Loucy (cell line): ENCODE data around the gene LRFN4.

Experiments
- H2AFZ ChIP-seq: fragments of 200-600 bp; sonication (generic); 2 replicates; pipeline ENCODE4 v1.6.0; 2016; ENCODE audit warnings: antibody characterized with exemption, mild to moderate bottlenecking, low read length, moderate library complexity
- H3F3A ChIP-seq: fragments of 200-600 bp; 2 replicates; pipeline ENCODE4 v1.6.0; 2016; ENCODE audit warnings: antibody characterized with exemption, low read depth, mild to moderate bottlenecking
- H3K27me3 ChIP-seq: fragments of 200-600 bp; sonication (generic); 2 replicates; pipeline ENCODE4 v1.6.1; 2014; ENCODE audit warnings: low read length, mild to moderate bottlenecking; ENCODE audit not compliant: insufficient read depth, poor library complexity, severe bottlenecking
- H3K36me3 ChIP-seq: fragments of 200-600 bp; sonication (generic); 2 replicates; pipeline ENCODE4 v1.6.1; 2016; ENCODE audit warnings: low read length; ENCODE audit not compliant: insufficient read depth
- H3K4me1 ChIP-seq: fragments of 200-600 bp; sonication (generic); 2 replicates; pipeline ENCODE4 v1.5.1; 2014; ENCODE audit warnings: low read length, mild to moderate bottlenecking; ENCODE audit not compliant: insufficient read depth, poor library complexity, severe bottlenecking
- H3K4me2 ChIP-seq: fragments of 200-600 bp; sonication (generic); 2 replicates; pipeline ENCODE4 v1.6.0; 2014; ENCODE audit warnings: antibody characterized with exemption, low read length, low read depth, mild to moderate bottlenecking; ENCODE audit not compliant: poor library complexity, severe bottlenecking
- H3K4me3 ChIP-seq: fragments of 200-600 bp; sonication (generic); 2 replicates; pipeline ENCODE4 v1.5.1; 2014; ENCODE audit warnings: low read length, mild to moderate bottlenecking, mixed read lengths; ENCODE audit not compliant: poor library complexity, severe bottlenecking
- H3K79me2 ChIP-seq: fragments of 200-600 bp; sonication (generic); 2 replicates; pipeline ENCODE4 v1.6.1; 2014; ENCODE audit warnings: low read length; ENCODE audit not compliant: insufficient read depth
- H3K9ac ChIP-seq: fragments of 200-600 bp; sonication (generic); 2 replicates; pipeline ENCODE4 v1.6.0; 2014; ENCODE audit warnings: mild to moderate bottlenecking, low read depth, low read length, moderate library complexity; ENCODE audit not compliant: poor library complexity, severe bottlenecking
- H3K9me2 ChIP-seq: fragments of 200-600 bp; sonication (generic); replicated peaks from 2 replicates; pipeline ENCODE4 v1.6.1; 2016; ENCODE audit warnings: low read depth, low read length, mixed read lengths
- H3K9me3 ChIP-seq: fragments of 200-600 bp; sonication (generic); 2 replicates; pipeline ENCODE4 v1.6.1; 2014; ENCODE audit warnings: mild to moderate bottlenecking, antibody characterized with exemption, low read length, low read depth; ENCODE audit not compliant: insufficient read depth
- H4K20me1 ChIP-seq: fragments of 200-600 bp; sonication (generic); 2 replicates; pipeline ENCODE4 v1.6.0; 2014; ENCODE audit warnings: antibody characterized with exemption, low read length, mild to moderate bottlenecking; ENCODE audit not compliant: insufficient read depth, poor library complexity, severe bottlenecking
- CTCF ChIP-seq: fragments of 200-600 bp; sonication (generic); conservative IDR thresholded peaks from 2 replicates; pipeline ENCODE4 v1.5.1; 2014; ENCODE audit warnings: mild to moderate bottlenecking, antibody characterized with exemption, low read length
- EZH2phosphoT487 ChIP-seq: fragments of 200-600 bp; IDR thresholded peaks from 2 replicates; pipeline ENCODE4 v1.6.1; 2018; ENCODE audit warnings: antibody characterized with exemption, mild to moderate bottlenecking, moderate library complexity, borderline replicate concordance

The LRFN4 gene

GRCh38 chr11:66861038-66861773 is 4.3 kb downstream of the LRFN4 start:
- H3F3A ChIP-seq: no peaks in the 10 kb centered on the region
- no peak overlapping the region for H3K4me3 ChIP-seq
- no peak for TF ChIP-seq CTCF
- no peak for TF ChIP-seq EZH2phosphoT487
- no peaks in the 10 kb centered on the region for H3K27me3 ChIP-seq
- H3K9ac ChIP-seq: no peak overlapping the region
- peaks cover 9% of the 10 kb centered on the region for H4K20me1 ChIP-seq
- H3K4me2 ChIP-seq: no peak overlapping the region
- no peak overlapping the region for H2AFZ ChIP-seq
- H3K9me2 ChIP-seq: no peaks in the 10 kb centered on the region
- H3K36me3 ChIP-seq: no peaks in the 10 kb centered on the region
- H3K79me2 ChIP-seq: peaks cover 24% of the 10 kb centered on the region
- no peaks in the 10 kb centered on the region for H3K9me3 ChIP-seq
- H3K4me1 ChIP-seq: peaks cover 6% of the 10 kb centered on the region

- H3K27me3 ChIP-seq: no peaks in the 10 kb centered on the region
- no peaks in the 10 kb centered on the region for H3K36me3 ChIP-seq
- peaks cover 6% of the 10 kb centered on the region for H3K4me1 ChIP-seq
- no peaks in the 10 kb centered on the region for H3F3A ChIP-seq
- no peaks in the 10 kb centered on the region for H3K9me2 ChIP-seq
- no peak overlapping the region for H3K4me2 ChIP-seq
- no peaks in the 10 kb centered on the region for H3K9me3 ChIP-seq
- no peak overlapping the region for H3K4me3 ChIP-seq
- H2AFZ ChIP-seq: no peak overlapping the region
- no peak overlapping the region for H3K9ac ChIP-seq
- peaks cover 9% of the 10 kb centered on the region for H4K20me1 ChIP-seq
- TF ChIP-seq EZH2phosphoT487 (no peak), CTCF (no peak)
- H3K79me2 ChIP-seq: peaks cover 24% of the 10 kb centered on the region
Observed at GRCh38 chr11:66861774-66862558, 5.1 kb downstream of the LRFN4 start.

- H4K20me1 ChIP-seq: peaks cover 9% of the 10 kb centered on the region
- TF ChIP-seq CTCF (no peak), EZH2phosphoT487 (no peak)
- no peak overlapping the region for H3K9ac ChIP-seq
Observed at GRCh38 chr11:66862559-66863037, 5.7 kb downstream of the LRFN4 start.

More at GRCh38 chr11:66862559-66863037, 5.7 kb downstream of the LRFN4 start:
- Histone ChIP-seq H3K9me2 (no peaks in the 10 kb centered on the region), H3F3A (no peaks in the 10 kb centered on the region), H3K4me3 (no peak overlapping the region), H3K4me2 (no peak overlapping the region), H3K4me1 (peaks cover 2% of the 10 kb centered on the region), H3K79me2 (peaks cover 19% of the 10 kb centered on the region), H3K9me3 (no peaks in the 10 kb centered on the region), H2AFZ (no peak overlapping the region), H3K36me3 (no peaks in the 10 kb centered on the region), H3K27me3 (no peaks in the 10 kb centered on the region)
